SH-SY5Y (cell line): ENCODE measurements around the gene MAVS.

Source experiments
- GATA2 ChIP-seq: IDR thresholded peaks from 2 replicates; pipeline ENCODE4 v1.6.1; 2011; ENCODE audit warnings: mild to moderate bottlenecking, low read depth, low read length
- GATA3 ChIP-seq: IDR thresholded peaks from 2 replicates; pipeline ENCODE4 v1.6.1; 2011; ENCODE audit warnings: low read depth, mild to moderate bottlenecking, low read length, moderate library complexity

- TF ChIP-seq GATA2 (no peak), GATA3 (no peak)
Observed at GRCh38 chr20:3894796-3895195, 48.2 kb downstream of the MAVS start.
